ENCODE results near the gene TMEM89. TPM values are rescaled to one million over a fixed set of nuclear protein-coding genes. Genes with fewer than 3 reads are reported as not detected.

TMEM89 gene
- total RNA-seq, 1 donor from 2014 or later, result not detected

DNA sequence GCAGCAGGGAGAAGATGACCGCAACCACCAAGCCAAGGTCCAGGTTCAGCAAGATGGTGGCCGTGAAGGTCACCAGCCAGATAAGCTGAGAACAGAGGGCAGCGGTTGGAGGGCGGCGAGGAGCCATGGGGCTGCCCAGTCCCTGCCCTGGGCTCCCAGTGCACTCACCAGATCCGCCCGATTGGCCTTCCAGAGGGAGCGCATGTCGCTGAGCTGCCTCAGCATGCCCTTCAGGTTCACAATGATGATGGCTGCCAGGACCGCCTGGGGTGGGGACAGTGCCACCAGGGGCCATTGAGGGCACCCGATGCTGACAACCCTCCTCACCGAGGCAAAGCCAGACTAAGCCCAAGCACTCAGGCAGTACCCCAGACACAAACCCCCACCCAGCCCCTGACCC lies 8.3 kb upstream of the TMEM89 start:
- no peak for DNase-seq (ENCODE audit: low spot score in 2 of 2)
- TF ChIP-seq, protein P1, sequence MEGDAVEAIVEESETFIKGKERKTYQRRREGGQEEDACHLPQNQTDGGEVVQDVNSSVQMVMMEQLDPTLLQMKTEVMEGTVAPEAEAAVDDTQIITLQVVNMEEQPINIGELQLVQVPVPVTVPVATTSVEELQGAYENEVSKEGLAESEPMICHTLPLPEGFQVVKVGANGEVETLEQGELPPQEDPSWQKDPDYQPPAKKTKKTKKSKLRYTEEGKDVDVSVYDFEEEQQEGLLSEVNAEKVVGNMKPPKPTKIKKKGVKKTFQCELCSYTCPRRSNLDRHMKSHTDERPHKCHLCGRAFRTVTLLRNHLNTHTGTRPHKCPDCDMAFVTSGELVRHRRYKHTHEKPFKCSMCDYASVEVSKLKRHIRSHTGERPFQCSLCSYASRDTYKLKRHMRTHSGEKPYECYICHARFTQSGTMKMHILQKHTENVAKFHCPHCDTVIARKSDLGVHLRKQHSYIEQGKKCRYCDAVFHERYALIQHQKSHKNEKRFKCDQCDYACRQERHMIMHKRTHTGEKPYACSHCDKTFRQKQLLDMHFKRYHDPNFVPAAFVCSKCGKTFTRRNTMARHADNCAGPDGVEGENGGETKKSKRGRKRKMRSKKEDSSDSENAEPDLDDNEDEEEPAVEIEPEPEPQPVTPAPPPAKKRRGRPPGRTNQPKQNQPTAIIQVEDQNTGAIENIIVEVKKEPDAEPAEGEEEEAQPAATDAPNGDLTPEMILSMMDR (IDR thresholded peaks at IDR 0.05), result no peak

DNA sequence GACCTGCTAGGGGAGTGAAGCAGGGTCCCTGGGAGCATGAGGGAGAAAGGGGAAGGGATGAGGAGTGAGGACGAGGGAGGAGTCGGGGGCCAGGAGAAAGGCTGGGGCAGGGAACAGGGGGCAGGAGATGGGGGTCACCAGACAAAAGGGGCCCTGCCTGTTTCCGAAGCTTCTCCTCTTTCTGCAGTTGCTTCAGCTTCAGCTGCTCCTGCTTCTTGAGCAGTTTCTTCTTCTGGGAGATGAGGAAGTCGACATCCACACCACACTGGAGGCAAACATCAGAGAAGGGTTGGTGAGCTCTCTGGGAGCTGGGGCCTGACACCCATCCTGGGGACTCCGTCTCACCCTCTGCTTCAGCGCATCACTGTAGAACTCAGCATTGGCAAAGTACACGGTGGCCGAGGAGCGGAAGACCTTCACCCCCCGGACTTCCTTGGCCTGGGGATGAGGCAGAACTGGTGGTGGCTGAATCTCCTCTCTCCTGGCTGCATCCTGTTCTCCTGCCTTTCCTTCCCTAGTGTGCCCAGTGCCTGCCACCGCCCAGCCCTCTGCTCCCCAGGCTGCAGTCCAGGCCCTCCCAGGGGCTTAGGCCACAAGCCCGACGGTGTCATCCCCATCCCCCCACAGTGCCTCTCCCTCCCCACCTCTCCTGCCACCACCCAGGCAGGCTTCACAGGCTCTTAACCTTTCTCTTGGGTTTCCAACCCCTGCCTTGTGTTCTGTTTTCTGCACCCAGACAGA lies 6.9 kb upstream of the TMEM89 start:
- no peak for DNase-seq (ENCODE audit: low spot score in 2 of 2)
- Histone ChIP-seq H3K4me1 (peaks cover 0 to 4% of the 10 kb centered on the region in 2 donors), H3K9me3 (no peaks in the 10 kb centered on the region), H3K27ac (no peak overlapping the region), H3K4me3 (no peak overlapping the region), H3K36me3 (peaks cover 80 to 91% of the 10 kb centered on the region in 2 donors), H3K27me3 (no peaks in the 10 kb centered on the region)
- TF ChIP-seq, protein P1 (IDR thresholded peaks at IDR 0.05), result no peak
- intact Hi-C loops (cut with DNase I), result no loop called here

More for the DNA sequence above, 8.3 kb upstream of the TMEM89 start:
- no peak overlapping the region for H3K4me3 ChIP-seq
- H3K4me1 ChIP-seq, result peaks cover 0 to 15% of the 10 kb centered on the region in 2 donors
- no peak overlapping the region for H3K27ac ChIP-seq
- H3K36me3 ChIP-seq, result peaks cover 76 to 83% of the 10 kb centered on the region in 2 donors
- no peaks in the 10 kb centered on the region for H3K9me3 ChIP-seq
- intact Hi-C loops (cut with DNase I), result loop anchor here (10.0 kb wide), 1 partner anchor 155 kb away; no protein-coding TSS in a partner anchor
- no peaks in the 10 kb centered on the region for H3K27me3 ChIP-seq

DNA sequence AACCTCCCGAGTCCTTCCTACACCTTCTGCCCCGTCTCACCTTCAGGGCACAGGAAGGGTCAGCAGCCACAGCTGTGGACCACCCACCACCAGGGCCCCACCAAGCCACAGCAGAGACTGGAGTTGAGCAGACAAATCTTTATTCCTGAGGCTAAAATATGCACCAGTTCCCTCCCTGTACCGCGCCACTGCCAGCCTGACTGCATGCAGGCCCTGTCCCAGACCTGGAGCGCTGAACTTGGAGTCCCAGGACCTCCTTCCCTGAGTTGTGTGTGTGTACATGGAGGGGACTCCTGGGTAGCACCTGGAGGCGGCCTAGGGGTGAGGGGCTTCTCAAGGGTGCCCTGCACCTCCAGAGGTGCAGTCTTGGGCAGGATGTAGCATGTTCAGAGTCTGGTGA lies 4.0 kb upstream of the TMEM89 start:
- TF ChIP-seq, protein P1 (IDR thresholded peaks at IDR 0.05), result no peak
- Histone ChIP-seq H3K27ac (no peak overlapping the region), H3K27me3 (no peaks in the 10 kb centered on the region), H3K4me3 (no peak overlapping the region), H3K9me3 (no peaks in the 10 kb centered on the region), H3K36me3 (peaks cover 59 to 75% of the 10 kb centered on the region in 2 donors), H3K4me1 (peaks cover 1 to 4% of the 10 kb centered on the region in 2 donors)
- intact Hi-C loops (cut with DNase I), result no loop called here
- DNase-seq (ENCODE audit: low spot score in 2 of 2), result no peak

DNA sequence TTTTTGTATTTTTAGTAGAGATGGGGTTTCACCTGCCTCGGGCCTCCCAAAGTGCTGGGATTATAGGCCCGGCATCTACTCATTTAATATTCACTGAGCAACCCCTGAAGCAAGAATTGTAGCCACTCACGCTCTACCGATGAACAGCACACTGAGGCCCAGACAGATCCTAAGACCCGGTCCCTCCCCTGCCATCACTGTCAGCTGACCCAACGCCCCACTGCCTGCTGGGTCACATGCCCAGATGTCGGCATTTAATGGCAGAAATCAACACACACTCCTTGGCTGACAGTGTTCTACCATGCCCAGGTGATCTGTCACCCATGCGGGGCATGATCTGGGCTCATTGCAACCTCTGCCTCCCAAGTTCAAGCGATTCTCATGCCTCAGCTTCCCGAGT lies 3.2 kb upstream of the TMEM89 start:
- H3K4me1 ChIP-seq, result peaks cover 10 to 12% of the 10 kb centered on the region in 2 donors
- DNase-seq (ENCODE audit: low spot score in 2 of 2), result no peak
- no peak overlapping the region for H3K4me3 ChIP-seq
- H3K36me3 ChIP-seq, result peaks cover 51 to 67% of the 10 kb centered on the region in 2 donors
- intact Hi-C loops (cut with DNase I), result no loop called here
- H3K9me3 ChIP-seq, result no peaks in the 10 kb centered on the region
- H3K27me3 ChIP-seq, result no peaks in the 10 kb centered on the region
- TF ChIP-seq, protein P1 (IDR thresholded peaks at IDR 0.05), result no peak
- H3K27ac ChIP-seq, result no peak overlapping the region

DNA sequence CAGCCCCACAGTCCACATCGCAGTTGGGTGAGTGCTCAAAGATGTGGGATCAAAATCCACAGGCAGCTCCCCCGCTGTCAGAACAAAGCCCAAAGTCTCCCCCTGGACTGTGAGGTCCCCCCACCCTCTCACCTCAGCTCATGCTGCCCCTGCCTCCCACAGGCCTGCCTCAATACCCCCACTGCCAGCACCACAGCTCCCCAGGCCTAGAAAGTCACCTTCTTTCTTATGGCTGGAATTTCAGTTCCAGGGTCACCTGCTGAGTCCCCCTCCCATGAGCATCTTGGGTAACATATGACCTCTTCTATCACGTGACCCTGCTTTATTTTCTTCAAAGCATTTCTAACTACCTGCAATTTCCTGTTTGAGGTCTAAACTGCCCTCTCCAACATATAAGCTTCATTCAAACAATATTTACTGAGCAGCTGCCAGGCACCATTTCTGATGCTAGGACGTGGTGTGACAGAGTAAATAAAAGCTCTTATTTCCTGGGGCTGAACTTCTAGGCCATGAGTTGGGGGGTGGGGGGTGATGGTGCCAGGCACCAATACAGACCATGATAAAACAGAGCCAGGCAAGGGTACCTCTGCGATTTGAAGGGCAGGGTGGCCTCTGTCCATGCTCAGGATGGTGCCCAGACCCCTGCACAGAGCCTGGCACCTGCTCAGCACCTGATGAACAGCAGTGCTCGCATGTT lies 2.4 kb upstream of the TMEM89 start:
- H3K9me3 ChIP-seq, result no peaks in the 10 kb centered on the region
- DNase-seq (ENCODE audit: low spot score in 2 of 2), result no peak
- peaks cover 43 to 59% of the 10 kb centered on the region in 2 donors for H3K36me3 ChIP-seq
- no peak overlapping the region for H3K4me3 ChIP-seq
- H3K4me1 ChIP-seq, result peaks cover 14 to 20% of the 10 kb centered on the region in 2 donors
- TF ChIP-seq, protein P1 (IDR thresholded peaks at IDR 0.05), result no peak
- no peak overlapping the region for H3K27ac ChIP-seq
- no peaks in the 10 kb centered on the region for H3K27me3 ChIP-seq
- intact Hi-C loops (cut with DNase I), result no loop called here

Measured in ascending aorta (tissue), 2 donors.